GM19438 (cell line): ENCODE measurements around the gene TAPBPL.
"Not testable (repeated sequence)": the region's sequence is repeated elsewhere in the genome, so short reads cannot be mapped to it uniquely, and the experiment has no call there.

Experiments used
- ATAC-seq: cut with Tn5 transposase; IDR thresholded peaks from one replicate; pipeline ENCODE4 v1.9.1; 2021; ENCODE audit warnings: low read depth; ENCODE audit not compliant: unreplicated experiment

Gene TAPBPL

DNA sequence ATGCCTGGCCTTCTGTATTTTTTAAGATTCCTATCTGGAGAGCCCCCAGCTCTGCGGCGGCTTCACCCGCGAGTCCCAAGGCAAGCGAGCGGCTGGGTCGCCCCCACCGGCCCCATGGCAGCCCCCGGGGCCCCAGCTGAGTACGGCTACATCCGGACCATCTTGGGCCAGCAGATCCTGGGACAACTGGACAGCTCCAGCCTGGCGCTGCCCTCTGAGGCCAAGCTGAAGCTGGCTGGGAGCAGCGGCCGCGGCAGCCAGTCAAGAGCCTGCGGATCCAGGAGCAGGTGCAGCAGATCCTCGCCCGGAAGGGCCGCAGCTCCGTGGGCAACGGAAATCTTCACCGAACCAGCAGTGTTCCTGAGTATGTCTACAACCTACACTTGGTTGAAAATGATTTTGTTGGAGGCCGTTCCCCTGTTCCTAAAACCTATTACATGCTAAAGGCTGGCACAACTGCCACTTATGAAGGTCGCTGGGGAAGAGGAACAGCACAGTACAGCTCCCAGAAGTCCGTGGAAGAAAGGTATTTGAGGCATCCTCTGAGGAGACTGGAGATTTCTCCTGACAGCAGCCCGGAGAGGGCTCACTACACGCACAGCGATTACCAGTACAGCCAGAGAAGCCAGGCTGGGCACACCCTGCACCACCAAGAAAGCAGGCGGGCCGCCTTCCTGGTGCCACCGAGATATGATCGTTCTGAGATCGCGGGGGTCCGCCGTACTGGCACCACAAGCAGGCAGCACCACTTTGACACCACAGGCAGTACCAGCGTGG, 25.9 kb downstream of the TAPBPL start:
- not testable (repeated sequence) for ATAC-seq

DNA sequence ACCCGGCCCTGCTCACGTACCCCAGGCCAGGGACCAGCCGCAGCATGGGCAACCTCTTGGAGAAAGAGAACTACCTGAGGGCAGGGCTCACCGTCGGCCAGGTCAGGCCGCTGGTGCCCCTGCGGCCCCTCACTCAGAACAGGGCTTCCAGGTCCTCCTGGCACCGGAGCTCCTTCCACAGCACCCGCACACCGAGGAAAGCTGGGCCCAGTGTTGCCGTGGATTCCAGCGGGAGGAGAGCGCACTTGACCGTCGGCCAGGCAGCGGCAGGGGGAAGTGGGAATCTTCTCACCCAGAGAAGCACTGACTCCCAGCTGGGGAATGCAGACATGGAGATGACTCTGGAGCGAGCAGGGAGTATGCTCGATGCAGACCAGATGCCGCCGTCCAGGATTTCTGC, 26.6 kb downstream of the TAPBPL start:
- ATAC-seq: no peak

DNA sequence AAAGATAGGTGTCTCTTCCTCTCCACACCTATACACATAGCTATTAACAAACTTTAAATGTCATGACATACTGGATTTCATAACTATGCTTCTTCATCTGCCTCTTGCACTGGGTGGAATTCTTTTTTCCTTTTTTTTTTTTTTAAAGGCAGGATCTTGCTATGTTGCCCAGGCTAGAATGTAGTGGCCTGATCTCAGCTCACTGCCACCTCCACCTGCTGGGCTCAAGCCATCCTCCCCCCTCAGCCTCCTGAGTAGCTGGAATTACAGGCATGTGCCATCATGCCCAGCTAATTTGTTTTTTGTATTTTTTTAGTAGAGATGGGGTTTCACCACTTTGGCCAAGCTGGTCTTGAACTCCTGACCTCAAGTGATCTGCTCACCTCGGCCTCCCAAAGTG, 36.4 kb downstream of the TAPBPL start:
- ATAC-seq: no peak

DNA sequence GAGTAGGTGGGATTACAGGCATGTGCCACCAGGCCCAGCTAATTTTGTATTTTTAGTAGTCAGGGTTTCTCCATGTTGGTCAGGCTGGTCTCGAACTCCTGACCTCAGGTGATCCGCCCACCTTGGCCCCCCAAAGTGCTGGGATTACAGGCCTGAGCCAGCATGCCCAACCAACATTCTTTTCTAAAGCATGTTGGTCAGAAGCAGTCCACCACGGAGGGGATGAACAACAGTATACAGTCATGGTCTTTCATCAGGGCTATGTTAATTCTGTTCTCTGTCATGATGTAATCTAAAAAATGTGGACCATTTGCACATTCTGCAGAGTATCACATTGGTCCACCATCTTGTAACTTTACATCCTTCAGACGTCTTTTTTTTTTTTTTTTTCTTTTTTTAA, 37.6 kb downstream of the TAPBPL start:
- ATAC-seq: no peak

DNA sequence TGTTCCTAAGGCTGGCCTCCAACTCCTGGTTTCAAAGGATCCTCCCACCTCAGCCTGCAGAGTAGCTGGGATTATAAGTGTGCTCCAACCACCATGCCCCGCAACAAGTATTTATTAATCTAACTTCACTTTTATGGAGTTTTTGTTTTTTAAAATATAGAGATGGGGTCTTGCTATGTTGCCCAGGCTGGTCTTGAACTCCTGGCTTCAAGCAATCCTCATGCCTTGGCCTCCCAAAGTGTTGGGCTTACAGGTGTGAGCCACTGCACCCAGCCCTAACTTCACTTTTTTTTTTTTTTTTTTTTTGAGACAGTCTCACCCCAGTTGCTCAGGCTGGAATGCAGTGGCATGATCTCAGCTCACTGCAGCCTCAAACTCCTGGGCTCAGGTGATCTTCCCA, 38.8 kb downstream of the TAPBPL start:
- ATAC-seq: not testable (repeated sequence)

DNA sequence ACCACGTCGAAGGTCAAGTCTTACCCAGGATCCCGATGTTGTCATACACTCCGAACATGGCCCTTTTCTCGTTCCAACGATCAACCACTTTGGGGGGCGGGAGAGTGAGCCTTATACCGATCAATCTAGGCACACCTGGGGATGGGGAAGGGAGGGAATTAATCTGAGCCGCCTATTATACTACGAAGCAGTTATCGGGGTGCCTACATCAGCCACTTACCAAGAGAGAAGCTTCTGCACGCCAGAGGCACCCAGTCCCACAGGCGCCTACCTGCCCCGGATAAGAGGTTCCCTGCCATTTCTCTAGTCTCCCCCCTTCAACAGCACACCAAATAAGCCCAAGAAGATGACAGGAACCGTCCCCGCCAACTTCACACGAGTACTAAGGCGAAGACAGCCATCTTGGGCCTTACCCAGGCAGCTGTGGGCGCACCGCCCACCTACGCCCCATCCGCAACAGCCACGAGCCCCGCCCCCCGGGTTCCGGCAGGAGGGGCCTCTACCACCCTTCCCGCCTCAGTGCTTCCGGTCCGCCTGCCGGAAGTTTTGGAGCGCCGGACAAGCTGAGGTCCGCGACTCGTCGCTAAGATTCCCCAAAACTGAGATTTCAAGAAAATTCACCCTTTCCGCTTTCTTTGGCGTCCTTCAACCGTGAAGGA, 41.1 kb downstream of the TAPBPL start, which contains the start of gene MRPL51:
Gene MRPL51 (minus strand): TSS at position 425 of the 659 bp plus-strand sequence. CDS start 126 bp downstream, at position 299.
- peak; percentile 66 for ATAC-seq

DNA sequence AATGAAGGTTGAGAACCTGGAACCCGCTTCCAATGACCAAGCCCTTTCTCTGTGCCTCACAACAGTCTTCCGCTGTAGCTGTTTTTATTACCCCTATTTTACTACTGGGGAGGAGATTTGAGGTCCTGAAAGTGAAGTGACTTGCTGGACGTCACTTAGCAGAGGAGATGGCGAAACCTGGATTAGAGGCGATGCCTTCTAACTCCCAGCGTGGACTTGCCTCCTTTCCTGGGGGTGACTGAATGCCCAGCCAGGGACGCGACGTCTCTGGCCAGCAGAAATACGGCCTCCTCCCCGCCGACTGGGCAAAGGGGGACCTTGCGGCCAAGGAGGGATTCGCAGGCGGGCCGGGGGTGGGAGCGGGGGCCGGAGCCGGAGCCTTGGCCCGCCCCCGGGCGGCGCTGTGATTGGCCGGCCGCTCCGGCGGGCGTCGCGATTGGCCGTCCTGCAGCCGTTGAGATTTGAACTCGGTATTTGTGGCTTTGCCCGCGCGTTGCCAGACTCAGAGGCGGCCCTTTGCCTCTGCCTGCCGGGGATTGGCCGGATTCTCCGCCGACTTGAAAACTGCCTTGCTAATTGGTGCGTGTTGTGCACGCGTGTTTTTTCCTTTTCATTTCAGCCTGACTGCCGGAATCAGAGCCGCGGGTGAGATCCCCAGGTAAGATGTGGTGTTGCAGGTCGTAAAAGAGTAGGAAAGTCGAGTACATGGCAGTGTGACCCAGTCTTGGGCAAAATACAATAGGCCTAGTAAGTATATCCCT, 41.8 kb downstream of the TAPBPL start, which contains the start of gene NCAPD2:
Gene NCAPD2 (plus strand): TSS at position 606 of the 761 bp plus-strand sequence. CDS start 997 bp downstream, outside the sequence.
- ATAC-seq: peak; percentile 91

DNA sequence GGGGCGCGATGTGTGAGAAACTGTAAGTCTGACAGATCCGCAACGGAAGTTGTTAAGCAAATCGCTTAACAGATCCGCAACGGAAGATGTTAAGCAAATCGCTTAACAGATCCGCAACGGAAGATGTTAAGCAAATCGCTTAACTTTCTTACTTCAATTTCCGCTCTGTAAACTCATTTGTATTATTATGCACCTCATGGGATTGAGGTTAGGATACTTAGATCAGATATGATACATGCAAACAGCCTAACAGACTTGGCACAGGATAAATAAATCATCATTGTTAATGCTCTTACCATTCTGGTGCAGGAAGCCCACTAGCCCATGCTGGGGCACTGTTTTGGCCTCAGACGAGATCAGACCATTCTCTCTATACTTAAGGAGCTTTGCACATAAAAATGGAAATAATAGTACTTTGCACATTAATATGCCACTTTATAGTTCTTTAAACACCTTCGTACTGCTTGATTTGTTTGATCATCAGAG, 42.5 kb downstream of the TAPBPL start:
- no peak for ATAC-seq

DNA sequence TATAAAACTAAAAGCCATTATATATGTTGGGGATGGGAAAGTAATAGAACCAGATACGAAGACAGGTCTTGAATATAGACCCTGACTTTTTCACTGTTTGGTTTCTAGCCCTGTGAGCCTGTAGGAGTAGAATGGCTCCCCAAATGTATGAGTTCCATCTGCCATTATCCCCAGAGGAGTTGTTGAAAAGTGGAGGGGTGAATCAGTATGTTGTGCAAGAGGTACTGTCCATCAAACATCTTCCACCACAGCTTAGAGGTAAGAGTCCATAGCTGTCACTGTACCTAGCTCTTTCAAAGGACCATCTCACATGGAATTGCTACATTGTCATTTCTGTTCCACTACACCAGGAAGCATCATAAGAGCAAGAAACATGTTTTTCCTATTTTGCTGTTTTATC, 43.1 kb downstream of the TAPBPL start:
- no peak for ATAC-seq

DNA sequence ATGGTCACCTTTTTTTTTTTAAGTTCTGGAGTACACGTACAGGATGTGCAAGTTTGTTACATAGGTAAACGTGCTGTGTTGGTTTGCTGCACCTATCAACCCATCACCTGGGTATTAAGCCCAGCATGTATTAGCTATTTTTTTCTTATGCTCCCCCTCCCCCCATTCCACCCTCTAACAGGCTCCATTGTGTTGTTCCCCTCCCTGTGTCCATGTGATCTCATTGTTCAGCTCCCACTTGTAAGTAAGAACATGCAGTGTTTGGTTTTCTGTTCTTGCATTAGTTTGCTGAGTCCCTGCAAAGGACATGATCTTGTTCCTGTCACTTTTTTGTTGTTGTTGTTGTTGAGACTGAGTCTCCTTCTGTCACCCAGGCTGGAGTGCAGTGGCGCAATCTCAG, 45.4 kb downstream of the TAPBPL start:
- not testable (repeated sequence) for ATAC-seq

DNA sequence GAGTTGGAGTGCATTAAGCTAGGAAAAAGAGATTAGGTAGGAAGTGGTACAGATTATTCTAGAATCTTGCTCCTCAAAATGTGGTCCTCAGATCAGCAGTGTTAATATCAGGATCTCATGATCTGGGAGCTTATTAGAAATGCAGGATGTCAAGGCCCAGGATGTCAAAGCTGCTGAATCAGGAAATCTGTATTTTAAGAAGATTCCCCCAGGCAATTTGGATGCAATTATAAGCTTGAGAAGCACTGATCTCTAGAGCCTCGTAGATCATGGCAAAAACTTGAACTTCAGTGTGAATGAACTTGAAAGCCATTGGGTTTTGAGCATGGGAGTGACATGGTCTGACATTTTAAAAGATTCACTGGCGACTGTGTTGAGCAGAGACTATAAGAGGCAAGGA, 48.6 kb downstream of the TAPBPL start:
- ATAC-seq: no peak

DNA sequence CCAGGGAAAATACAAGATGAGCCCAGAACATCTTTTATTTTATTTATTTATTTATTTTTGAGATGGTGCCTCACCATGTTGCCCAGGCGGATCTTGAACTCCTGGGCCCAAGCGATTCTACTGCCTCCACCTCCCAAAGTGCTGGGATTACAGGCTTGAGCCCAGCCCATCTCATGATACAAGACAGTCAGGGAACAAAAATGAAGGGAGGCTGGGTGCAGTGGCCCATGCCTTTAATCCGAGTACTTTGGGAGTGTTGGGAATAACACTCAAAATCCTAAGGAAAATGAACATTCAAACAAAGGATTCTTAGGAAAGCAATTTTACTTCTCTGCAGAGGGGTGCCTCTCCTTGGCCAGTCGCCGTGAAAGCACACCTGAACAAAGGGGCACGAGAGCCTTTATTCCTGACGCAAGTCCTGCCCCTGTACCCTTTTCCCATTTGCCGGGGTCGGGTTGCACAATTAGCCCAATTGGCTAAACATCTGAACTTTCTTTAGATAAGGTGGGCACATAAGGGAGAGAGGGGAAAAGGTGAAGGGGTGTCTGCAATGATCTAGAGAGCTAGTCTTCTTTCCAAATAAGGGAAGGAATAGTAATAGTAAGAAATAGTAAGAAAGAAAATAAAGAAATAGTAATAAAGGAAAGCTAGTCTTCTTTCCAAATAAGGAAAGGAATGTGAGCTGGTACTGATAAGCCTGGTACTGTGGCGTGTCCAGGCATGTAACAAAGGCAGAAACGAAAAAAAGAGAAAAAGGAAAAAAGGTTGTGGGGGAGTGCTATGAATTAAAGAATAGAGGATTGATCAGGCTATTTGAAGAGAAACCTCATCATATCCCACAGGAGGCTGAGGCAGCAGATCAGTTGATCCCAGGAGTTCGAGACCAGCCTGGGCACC, 55.5 kb downstream of the TAPBPL start:
- no peak for ATAC-seq

DNA sequence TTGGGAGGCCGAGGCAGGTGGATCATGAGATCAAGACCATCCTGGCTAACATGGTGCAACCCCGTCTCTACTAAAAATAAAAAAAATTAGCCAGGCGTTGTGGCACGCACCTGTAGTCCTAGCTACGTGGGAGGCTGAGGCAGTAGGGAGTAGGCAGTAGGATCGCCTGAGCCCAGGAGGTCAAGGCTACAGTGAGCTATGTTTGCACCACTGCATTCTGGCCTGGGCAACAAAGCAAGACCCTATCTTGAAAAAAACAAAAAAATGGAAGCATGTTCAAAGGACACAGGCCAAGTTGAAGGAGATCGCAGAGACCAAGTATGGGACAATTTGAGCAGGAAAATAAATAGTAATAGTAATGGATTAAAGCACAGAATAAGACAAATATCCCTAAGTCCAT, 56.2 kb downstream of the TAPBPL start:
- ATAC-seq: no peak
